Measurements from ENCODE around the gene RPA1.
"Not testable (repeated sequence)": the region's sequence is repeated elsewhere in the genome, so short reads cannot be mapped to it uniquely, and the experiment has no call there.

The RPA1 gene

DNA sequence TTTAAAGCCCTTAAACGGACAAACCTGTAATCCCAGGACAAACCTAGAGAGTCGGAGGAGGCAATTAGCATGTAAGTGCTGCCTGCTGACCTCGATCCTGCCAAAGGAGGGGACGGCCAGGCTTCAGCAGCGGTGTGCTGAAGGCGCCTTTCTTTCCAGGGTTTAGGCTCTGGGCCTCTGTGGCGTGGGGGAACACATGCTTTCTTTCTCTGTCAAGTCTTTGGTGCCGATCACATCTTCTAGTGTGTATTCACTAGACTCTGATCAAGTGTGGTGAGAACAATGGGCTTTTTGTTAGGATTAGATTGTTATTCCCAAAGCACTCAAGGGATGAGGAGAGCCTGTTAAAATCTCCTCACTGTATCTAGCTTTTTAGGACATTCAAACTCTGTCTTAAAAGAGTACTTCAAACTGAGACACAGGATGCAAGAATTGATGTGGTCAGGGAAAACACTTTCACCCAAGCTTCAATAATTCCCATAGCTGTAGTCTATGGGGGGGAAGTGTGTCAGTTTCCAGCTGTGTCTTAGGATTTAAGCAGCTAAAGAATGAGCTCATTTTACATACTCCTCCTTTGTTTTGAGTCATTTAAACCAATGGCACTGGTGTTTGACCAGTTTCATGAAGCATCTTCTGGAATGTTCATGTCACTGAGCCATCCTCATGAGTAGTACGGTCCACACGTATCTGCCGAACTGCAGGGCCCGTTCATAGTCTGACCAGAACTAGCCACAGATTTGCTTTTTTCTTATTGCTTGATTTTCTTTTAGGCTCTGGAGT is 51.2 kb downstream of the RPA1 start:
- no peak for DNase-seq

DNA sequence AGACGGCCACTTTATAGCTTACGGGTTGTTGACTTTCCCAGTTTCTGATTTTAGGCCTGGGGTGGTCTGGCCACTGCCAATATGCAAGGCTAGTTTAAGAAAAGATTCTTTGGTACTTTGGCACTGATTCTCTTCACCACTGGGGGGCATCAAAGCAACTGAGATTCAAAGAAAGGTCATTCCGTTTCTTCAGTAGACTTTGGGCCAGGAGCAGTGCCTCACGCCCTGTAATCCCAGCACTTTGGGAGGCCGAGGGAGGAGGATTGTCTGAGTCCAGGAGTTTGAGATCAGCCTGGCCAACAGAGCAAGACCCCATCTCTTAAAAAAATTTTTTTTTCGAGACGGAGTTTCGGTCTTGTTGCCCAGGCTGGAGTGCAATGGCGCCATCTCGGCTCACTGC is 53.0 kb downstream of the RPA1 start:
- DNase-seq = peak; percentile 29

GRCh38 chr17:1883536-1883935 is 53.7 kb downstream of the RPA1 start:
- DNase-seq = no peak

DNA sequence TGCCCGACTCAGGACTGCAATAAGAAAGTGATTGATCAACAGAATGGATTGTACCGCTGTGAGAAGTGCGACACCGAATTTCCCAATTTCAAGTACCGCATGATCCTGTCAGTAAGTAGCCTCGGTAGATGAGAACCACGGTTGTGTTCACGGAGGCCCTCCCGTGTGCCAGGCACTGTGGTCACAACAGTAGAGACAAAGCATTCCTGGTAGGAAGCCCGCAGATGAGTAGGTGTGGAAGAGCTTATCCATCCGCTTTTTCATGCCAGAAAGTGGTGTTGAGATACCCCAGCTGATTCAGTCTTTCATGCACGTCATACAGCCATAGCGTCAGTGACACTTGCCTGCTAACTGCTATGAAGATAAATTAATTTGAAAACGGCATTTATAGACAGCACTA is 58.9 kb downstream of the RPA1 start:
- no peak for DNase-seq

GRCh38 chr17:1890758-1891450 is 61.1 kb downstream of the RPA1 start:
- no peak for DNase-seq

- DNase-seq = no peak
Measured at GRCh38 chr17:1894753-1895339, 65.0 kb downstream of the RPA1 start.

DNA sequence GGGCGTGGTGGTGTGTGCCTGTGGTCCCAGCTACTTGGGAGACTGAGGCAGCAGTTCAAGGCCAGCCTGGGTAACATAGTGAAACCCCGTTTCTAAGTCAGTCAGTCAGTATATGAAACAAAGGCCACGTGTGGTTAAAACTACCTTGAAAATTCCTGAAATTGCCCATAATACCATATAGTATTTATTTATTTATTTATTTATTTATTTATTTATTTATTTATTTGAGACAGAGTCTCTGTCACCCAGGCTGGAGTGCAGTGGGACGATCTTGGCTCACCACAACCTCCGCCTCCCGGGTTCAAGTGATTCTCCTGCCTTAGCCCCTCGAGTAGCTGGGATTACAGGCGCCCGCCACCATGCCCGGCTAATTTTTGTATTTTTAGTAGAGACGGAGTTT is 65.7 kb downstream of the RPA1 start:
- not testable (repeated sequence) for DNase-seq

DNA sequence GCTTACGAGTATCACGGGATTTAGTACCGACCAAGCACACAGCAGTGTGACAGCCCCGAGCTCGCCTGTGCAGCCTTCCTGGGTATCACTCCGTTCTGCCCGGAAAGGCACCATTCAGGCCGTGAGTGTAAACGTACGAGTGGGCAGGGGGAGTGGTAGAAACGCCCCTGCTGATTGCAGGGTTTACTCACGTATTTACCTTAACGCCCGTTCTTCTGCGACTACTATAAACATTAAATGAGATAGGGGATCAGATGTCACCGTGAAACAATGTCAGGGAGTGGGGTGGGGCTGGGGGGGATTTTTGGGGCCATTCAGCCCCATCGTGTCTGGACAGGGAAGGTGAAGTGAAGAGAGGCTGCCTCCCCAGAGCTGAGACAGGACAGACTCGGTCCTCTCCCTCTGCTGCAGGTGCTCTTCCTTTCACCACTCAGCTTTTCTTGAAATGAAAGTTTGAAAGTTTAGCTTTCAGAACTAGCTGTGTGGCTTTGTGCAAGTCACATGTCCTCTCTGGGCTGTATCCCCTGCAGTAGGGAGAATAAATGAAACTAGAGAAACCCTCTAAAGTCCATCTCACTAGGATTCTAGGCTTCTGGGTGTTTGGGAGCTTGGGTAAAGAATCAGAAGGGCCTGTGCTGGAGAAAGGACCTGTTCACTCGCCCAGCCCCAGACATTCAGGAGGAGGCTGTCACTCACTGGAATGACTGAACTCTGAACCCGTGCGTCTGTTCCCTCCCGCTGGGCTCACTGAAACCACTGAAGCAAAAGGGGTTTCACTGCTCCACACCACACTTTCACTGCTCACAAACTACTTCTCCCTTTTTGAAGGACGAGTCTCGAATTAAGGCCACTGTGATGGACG is 66.7 kb downstream of the RPA1 start:
- DNase-seq = no peak

- no peak for DNase-seq
Measured at GRCh38 chr17:1897105-1897656, 67.4 kb downstream of the RPA1 start.

GRCh38 chr17:1898332-1898731 is 68.5 kb downstream of the RPA1 start:
- DNase-seq = no peak

DNA sequence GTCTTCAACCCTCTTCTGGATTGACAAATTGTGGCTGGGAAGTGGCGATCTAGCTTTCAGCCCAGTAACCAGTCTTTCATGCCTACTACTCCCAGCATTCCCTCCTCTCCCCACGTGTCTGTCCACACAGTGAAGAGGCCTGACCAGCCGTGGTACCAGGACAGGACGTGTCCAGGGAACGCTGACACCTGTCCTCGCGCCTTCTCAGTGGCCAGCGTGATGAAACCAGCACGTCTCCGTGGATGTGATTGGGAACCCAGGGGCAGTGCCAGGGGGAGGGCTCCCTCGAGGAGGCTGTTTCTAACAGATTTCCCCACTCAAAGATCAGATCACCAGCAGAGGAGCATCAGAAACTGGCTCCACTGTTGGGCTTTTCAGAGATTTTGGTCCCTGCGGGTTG is 69.1 kb downstream of the RPA1 start:
- DNase-seq = no peak

DNA sequence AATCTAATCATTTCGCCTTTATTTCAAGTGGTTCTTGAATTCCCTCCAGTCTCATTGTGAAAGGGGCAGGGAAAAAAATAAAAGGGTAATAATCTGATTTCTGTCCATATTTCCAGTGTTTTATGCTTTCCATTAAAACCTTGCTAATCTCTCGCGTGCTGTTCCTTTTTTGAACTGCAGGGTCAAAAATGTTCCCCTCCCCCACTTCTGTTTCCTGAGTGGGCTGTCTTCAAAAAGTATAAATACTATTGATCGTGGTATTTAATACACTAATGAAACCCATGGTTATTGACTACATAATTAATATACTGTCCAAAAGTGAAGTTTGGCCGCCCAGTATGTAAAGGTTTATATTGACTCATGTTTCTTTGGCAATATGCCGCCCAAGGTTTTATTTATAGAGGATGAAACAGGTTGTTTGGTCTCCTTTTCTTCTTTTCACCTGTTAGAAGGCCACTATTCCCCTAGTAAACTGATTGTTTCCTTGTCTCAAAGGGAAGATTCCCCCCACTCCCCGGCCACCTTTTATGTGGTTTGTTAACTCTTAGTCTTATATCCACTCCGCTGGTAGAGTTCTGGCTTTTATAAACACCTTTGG is 69.7 kb downstream of the RPA1 start:
- no peak for DNase-seq

DNA sequence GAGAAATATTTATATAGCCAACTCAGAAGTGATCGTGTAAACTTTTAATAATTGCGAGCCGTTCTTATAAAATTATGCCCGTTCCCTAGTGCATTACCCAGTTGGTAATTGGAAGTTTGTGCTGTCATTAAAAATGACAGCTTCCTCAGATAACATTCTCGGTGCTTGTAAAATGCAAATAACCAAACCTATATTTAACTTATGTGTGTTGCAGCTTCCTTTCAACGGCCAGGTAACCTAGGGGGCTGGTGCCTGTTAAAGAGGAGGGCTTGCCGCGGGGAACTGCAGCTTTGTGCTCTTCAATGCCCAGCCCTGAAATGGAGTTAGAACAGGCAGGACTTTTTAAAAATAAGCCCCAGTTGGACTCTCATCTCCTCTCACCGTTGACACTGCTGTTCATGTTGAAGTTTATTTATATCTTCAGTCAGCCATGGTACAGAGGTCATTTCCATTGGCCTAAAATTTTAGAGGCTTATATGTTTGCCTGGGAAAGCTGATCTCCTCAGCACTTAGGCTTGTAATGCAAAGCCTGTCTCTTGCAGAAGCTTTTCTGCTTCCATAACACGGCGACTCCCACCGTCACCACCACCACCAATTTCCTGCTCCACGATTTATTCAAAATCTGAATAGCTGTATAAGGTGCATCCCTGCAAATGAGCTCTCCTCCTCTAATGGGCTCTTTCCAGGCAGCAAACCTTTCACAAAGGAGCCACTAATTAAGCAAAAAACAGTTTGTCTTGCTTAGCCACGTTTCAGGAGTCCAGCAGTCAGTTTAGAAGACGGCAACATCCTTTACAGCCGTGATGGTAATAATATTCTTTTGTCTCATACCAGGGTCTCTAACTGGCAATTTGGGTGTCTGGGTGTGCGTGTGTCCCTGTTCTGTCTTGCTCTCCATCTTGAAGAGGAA is 74.7 kb downstream of the RPA1 start:
- no peak for DNase-seq

DNA sequence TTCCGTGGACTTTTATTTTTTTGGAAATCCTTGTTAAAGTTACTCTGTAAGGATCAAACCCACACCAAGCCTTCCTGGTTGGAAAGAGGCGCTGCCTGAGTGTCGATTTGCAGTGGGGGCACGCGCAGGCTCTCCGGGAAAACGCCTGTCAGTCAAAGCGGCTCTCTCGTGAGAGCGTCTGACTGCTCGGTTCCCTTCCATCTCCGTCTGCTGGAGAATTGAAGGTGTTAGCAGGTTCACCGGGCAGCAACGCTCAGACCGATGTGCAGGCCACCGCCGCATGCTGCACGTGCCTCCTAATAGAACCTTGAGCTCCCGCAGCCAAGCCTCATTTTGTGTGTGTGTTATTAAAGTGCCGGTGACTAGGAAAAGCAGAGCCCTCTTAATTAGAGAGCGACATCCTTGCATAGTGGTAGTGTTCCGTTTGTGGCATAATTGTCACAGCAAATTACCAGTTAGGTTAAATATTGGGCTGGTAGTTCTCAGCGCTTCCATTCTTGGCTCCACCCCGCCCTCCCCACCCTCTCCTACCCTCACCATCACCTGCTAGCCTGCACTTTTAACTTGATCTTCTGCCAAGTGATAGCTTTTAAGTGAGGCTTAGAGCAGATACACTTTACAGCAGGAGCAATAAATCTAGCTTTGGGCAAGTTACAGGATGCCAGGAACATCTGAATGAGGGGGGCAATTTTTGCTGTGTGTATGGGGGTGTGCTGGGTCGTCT is 75.5 kb downstream of the RPA1 start:
- DNase-seq = no peak

DNA sequence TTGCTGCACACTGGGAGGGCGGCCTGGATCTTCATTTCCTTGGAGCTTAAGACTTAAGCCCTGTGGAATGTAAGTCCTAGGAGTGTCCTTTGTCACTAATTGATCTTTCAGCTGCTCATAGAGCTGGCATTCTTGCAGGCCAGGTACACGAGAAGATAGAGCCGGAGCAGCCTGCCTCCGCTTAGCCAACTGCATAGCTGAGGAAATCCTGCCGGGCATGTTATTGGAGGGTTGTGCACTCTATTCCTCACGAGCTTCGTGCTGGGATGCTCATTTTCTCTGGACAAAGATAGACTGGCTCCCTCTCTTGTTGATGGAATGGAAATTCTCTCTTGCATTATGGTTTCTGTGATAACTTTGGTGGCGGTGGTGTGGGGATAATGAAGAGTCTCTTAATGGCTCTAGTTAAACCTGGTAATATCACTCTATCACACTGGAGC is 76.9 kb downstream of the RPA1 start:
- no peak for DNase-seq

DNA sequence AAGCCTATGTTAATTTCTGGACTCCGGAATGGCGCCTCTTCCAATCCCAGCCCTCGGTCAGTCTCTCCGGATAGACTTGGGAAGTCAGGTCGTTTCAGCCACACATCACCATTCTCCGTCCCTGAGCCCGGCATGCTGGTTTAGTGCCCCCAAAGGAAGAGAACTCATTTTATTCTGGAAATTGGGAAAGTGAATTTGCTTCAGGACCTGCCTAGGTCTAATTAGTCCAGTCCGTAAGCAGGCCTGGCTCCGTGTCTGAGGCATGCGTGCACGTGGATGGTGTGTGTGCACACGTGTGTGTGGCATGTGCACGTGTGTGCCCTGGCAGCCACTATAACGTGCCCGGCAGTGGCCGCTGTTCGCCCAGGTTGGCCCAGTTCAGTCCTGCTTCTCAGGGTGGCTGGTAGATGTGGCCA is 77.4 kb downstream of the RPA1 start:
- no peak for DNase-seq

- peak; percentile 31 for DNase-seq
Measured at GRCh38 chr17:1907909-1908698, 78.3 kb downstream of the RPA1 start.

DNA sequence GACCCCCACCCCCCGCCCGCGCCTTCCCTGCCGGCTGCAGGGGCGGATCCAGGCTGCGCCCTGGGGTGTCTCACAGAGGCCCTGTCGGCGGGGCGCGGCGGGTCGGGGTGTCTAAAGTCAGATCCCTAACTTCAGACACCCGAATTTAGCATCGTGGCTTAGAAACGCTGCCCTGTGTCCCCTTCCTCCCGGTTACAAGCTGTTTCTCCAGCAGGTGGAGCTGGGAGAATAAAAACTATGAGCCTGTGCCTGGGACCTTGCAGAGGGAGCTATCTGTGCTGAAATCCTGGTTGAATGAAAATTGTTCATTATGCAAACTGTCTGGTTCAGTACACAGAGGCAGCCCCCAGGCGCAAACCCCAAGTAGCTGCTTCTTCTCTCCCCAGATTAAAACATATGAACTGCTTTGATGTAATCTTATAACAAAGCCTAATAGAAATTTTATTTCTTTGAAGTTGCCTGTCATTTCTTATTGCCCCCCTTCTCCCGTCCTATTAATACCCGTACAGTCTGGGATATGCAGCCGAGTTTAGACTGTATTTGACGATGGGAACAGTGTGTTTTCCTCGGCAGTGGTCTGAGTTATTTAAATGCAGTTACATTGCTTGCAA is 79.0 kb downstream of the RPA1 start:
- DNase-seq = peak; percentile 76

DNA sequence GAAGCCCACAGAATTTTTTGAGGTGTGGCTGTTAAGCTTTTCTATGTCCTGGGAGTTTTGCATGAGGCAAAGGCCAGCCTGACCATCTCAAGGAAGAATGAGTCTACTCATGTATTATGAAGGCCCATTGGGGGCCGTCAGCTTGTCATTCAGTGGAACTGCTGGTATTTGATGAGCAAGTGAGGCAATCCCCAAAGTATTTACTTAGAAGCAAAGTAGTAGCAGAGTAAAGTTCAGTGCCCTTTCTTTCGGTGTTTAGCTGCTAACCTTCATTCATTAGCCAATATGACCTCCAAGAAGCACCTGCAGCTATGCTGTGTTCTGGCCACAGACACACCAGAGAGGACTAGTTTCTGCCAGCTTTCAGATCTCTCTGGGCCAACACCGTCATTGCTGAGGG is 80.2 kb downstream of the RPA1 start:
- DNase-seq = no peak

Measured in fibroblast of skin of abdomen (primary cell).